Superior temporal gyrus (tissue), 1 donor: ENCODE data around the gene NOS1.
"Not testable (repeated sequence)": the region's sequence is repeated elsewhere in the genome, so short reads cannot be mapped to it uniquely, and the experiment has no call there.

Experiments
- DNase-seq: peaks from one replicate; pipeline ENCODE4 v3.0.0-alpha.2; 2016; ENCODE audit errors: extremely low spot score

The NOS1 gene

DNA sequence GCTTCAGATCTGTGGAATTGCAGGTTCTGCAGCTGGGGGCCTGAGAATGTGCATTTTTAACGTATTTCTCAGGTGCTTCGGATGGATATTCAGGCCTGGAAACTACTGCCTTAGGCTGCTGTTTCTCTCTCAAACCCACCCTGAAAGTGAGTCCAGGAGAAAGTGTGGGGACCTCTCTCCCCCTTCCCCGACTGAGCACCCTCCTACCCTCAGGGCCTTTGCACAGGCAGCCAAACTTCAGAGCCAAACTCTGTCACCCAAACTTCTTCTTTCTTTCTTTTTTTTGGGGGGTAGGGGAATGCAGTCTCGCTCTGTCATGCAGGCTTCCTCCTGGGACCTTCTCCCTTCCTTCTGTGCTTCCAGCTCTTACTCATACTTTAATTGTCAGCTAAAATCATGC lies 88.7 kb downstream of the NOS1 start:
- DNase-seq = no peak

- DNase-seq = no peak
These were observed 98.7 kb downstream of the NOS1 start for GRCh38 chr12:117262749-117263148.

DNA sequence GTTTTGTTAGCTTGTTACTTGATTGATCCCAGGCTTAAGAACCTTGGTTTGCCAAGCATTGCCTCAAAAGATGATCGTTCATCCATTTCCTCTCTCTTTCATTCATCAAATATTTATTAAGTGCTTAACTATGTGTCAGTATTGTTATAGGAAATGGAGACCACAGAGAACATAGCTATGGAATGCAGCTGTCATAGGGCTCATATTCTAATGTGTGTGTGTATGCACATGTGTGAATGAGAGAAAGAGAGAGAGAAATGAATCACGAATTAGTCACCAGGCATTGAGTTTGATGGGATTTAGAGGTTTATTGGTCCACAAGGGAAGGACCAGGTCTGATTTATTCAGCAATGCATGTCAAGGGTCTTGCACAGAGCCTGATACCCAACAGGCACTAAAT lies 100.2 kb downstream of the NOS1 start:
- no peak for DNase-seq

DNA sequence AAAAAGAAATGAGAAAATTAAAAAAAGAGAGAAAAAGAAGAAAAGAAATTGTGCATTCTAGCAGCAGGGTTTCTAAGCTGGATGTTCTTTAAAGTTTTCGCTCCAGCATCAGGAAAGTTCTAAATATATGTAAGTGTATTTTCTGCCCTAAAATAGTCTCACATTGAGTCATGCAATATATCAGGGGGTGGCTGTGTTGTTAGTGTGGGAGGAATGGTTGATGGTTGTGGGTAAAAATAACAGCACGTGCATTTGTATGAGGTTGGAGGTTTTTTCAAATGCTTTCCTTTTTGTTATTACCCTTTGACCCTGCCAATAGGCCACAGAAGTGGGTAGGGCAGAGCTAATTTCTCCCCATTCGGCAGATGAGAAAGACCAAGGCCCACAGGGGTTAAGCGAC lies 106.0 kb downstream of the NOS1 start:
- DNase-seq = no peak

GRCh38 chr12:117243488-117243887 lies 117.9 kb downstream of the NOS1 start:
- no peak for DNase-seq

- no peak for DNase-seq
These were observed 119.7 kb downstream of the NOS1 start for GRCh38 chr12:117241697-117242096.

- DNase-seq = no peak
These were observed 121.2 kb downstream of the NOS1 start for GRCh38 chr12:117240081-117240755.

DNA sequence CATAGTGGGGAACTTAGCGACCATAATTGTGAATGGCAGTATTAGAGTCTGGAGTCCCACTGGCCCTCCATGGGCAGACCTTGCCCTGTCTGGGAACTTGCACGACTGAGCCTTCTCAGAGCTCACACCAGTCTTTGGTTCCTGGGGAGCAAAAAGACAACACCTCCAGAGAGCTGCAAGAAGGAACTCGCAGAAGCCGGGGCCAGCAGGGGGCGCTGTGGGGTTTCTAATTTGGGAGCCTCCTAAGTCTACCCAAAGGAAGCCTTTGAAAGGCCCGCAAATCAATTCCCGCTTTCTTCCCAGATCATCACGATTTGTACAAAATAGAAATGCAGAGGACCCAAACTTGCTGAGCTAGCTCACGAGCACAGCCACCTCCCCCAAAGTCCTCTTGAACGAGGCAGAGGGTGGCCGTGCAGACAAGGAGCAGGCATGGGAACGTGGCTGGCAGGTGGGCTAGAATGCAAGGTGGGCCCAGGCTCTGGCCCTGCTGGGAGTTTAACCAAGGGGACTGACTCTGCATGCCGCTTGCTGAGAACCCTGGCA lies 124.9 kb downstream of the NOS1 start:
- peak; percentile 91 for DNase-seq

GRCh38 chr12:117235261-117235660 lies 126.2 kb downstream of the NOS1 start:
- DNase-seq = no peak

DNA sequence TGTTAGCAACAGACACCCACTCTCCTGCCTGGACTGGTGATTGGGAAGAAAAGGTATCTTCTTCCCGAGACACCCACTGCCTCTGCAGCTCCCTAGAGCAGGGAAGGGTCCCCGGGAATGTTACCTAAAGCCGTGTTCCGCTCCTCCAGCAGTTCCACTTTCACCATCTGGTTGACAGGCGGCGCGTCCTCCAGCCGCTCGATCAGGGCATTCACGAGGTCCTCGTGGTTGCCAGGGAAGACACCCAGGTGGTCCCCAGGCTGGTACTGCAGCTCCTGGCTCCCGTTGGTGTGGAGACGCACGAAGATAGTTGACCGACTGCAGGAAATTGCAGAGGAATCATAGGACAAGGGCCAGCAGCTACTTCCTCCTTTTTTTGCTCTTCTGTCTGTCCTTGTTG lies 127.0 kb downstream of the NOS1 start:
- DNase-seq = no peak

DNA sequence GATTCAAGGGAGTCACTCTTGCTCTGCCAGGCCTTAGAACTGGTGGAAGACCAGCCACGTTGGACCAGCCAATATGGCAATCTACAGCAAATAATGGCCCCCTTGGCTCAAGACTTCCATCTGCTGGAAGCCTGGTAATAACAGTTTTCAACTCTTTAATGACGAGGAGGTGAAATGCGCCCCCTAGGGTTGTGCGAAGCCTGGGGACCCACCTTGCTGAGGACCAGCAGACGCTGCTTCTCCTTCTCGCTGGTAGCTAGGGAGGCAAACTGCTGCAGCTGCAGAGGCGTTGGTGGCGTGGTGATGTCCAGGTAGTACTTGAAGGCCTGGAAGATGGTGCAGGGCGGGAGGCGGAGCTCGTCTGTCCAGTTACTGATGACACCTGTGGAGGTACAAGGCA lies 129.7 kb downstream of the NOS1 start:
- no peak for DNase-seq

DNA sequence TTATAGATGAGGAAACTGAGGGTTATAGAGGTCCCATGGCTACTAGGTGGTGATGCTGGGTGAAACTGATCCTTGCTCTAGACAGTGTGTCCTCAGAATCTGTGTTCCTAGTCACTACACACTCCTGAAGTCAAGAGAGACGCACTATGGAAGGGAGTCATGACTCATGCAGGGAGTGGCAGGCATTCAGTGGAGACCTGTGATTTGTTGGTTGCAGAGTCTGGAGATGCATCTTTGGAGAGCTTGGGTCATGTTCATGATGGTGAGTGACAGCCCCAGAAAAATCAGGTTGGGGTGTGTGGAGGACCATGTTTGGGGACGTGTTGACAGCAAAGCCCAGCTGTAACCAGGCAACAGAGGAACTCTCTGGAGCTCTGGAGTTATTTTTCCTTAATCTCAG lies 133.2 kb downstream of the NOS1 start:
- DNase-seq = no peak

DNA sequence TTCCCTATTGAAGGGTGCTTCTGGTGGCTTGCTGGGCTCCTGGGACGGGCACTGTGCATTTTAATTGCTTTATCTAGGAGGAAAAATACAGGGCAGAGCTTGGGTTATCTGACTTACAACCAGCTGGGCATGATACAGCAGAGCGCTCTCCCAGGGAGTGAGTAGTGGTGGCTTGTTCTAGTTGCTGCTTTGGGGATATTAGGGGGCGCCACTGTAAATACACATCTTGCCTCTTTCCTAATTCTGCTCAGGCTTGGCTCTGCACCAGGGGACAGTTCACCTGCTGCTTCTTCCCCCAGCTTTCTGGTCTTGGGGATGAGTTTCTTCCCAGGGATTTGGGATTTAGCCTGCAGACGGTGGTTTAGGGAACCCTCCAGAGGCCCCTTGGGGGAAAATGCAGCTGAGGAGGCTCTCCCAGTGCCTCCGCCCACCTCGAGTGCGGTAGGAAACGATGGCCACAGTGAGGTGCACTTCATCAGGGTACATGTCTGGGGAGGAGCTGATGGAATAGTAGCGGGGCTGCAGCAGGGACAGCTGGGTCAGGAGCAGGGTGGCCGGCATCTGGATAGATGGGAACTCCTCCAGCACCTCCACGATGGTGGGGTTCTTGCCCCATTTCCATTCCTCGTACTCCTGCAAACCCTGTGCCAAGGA lies 134.3 kb downstream of the NOS1 start:
- no peak for DNase-seq

DNA sequence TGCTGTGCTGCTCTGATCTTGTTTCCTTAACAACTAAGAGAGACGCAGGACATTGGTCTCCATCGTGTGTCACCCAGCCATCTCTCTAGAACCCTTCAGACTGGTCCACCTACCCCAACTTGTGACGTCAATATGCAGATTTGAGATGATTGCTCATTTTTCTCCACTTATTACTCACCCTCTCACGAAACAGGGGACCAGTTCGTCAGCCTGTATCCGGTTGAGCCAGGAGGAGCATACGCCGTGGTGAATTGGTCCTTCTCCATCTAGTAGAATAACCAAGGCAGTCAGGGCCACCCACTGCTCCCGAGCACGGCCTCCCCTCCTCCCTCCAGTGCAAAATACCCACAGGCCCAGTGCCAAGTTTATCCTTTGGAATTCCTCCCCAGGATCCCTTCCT lies 134.9 kb downstream of the NOS1 start:
- no peak for DNase-seq

GRCh38 chr12:117225179-117225578 lies 136.2 kb downstream of the NOS1 start:
- DNase-seq = no peak

DNA sequence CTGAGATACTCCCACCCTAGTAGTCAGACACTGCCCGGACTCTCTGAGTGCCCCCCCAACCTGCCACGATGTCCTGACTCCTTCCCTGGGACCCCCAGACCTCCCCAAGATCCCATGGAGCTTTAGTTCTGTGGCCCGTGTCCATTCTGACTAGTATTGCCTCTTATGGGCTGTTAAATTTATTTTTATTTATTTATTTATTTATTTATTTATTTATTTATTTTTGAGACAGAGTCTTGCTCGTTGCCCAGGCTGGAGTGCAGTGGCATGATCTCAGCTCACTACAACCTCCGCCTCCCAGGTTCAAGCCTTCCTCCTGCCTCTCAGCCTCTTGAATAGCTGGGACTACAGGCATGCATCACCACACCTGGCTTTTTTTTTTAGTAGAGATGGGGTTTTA lies 140.5 kb downstream of the NOS1 start:
- DNase-seq = not testable (repeated sequence)

DNA sequence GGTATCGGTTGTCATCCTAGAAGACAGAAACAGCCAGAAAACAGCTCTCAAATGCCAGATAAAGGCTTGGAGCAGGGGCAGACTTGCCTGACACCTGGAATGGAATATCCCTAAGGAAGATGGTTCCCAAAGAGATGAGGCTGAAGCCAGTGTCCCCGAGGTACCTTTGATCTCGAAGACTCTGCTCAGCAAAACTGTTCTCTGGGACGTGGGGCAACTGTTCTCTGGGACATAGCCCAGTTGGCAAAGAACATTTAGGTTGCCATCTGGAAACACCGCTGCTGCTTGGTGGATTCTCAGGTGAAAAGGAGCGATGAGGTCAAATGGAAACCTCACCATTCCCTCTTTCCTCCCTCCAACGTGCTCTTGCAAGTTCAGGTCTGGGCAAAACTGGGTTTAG lies 143.3 kb downstream of the NOS1 start:
- no peak for DNase-seq

DNA sequence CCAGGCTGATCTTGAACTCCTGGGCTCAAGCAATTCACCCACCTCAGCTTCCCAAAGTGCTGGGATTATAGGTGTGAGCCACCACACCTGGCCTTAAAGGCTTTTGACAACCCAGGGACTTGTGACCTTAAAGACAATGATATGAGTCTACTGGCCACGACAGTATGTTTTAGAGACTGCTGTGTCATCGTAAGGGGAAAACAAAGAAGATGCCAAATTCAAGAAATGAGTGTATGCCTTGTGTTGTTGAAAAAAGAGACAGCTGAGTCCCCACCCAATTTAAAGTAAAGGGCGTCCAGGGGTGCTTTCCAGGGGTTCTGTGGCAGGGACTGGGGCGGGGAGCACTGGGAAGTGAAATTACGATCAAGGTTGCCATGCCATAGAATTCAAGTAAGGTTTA lies 144.7 kb downstream of the NOS1 start:
- DNase-seq = no peak

- DNase-seq = no peak
These were observed 146.6 kb downstream of the NOS1 start for GRCh38 chr12:117214797-117215196.

DNA sequence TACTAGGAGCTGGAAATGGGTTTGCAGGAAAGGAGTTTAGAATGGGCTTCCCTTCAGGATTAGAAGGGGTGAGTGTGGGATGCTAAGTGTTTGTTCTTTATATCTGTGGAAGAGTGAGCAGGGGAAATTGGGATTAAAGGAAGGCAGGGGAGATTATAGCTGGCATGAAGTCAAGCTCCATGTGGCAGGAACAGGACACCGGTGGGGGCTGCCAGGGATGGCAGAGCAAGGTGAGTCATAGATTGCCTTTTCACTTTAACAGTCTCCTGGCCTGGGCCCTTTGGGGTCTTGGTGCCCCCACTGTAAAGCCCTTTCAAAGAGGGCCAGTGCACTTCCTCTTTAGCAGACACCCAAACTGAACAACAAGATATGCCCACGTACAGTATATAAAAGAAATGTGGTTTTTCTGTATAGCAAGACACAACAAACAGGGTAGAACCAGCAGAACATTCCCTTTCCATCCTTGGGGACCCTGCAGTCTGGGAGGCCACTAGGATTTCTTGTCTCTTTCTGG lies 148.1 kb downstream of the NOS1 start:
- no peak for DNase-seq

GRCh38 chr12:117212563-117213190 lies 148.7 kb downstream of the NOS1 start:
- peak; percentile 94 for DNase-seq

- DNase-seq = no peak
These were observed 151.0 kb downstream of the NOS1 start for GRCh38 chr12:117210266-117210918.
